H1 (cell line): Measurements from ENCODE around the gene ARHGAP8. TPM values are rescaled to one million over a fixed set of nuclear protein-coding genes. Genes with fewer than 3 reads are reported as not detected.

Source experiments
- CREB1 ChIP-seq: IDR thresholded peaks from 2 replicates; pipeline ENCODE4 v1.6.1; 2012; ENCODE audit warnings: inconsistent platforms
- EZH2 ChIP-seq: fragments of 200-600 bp; sonication (generic); IDR thresholded peaks from 2 replicates; pipeline ENCODE4 v1.7.1; 2012; ENCODE audit warnings: low read depth, mild to moderate bottlenecking, moderate library complexity, low read length, inconsistent platforms; ENCODE audit not compliant: severe bottlenecking
- PHF8 ChIP-seq: fragments of 200-600 bp; sonication (generic); conservative IDR thresholded peaks from 2 replicates; pipeline ENCODE4 v1.7.1; 2012; ENCODE audit warnings: low read depth, mild to moderate bottlenecking, inconsistent platforms, low read length, moderate library complexity
- RAD21 ChIP-seq, 2 experiments: IDR thresholded peaks in 1 of 2; conservative IDR thresholded peaks in 1 of 2; 2 replicates each; pipeline ENCODE4 v1.6.1; 2011; ENCODE audit warnings: low read depth in 2 of 2, low read length in 2 of 2, improper control_type of control experiment in 1 of 2, inconsistent platforms in 1 of 2, mild to moderate bottlenecking in 1 of 2, moderate library complexity in 1 of 2
- polyA plus RNA-seq, 7 experiments: library from polyadenylated mRNA; depleted of rRNA in 3 of 7; stranded (reverse) in 5 of 7; unstranded in 2 of 7; fragments of >200 nt in 5 of 7; fragments of 200-250 nt in 2 of 7; gene quantifications; 1 replicate in 5 of 7; 2 replicates in 1 of 7; 4 replicates in 1 of 7; pipeline versions ENCODE4 v1.2.1 to v1.2.3, GENCODE V29; 2011 to 2013; ENCODE audit warnings: missing spikeins in 2 of 7, mixed read lengths in 2 of 7
- total RNA-seq: library from RNA; stranded (reverse); fragmentation: NEBNext Ultra II Directional; extraction: Animal tissue kit (Norgen Biotek cat#: 25700); gene quantifications from 2 replicates; pipeline ENCODE4 v1.2.1, GENCODE V29; 2021

ARHGAP8 gene
- total and polyA plus RNA-seq, 2 of the 8 experiments (the other 6 are each of a cell fraction or from before 2014, with no cell fraction given), result 35.6 to 47.7 TPM

GRCh38 chr22:44891791-44892190, 139.4 kb downstream of the ARHGAP8 start (continued):
- no peak for TF ChIP-seq RAD21 (IDR thresholded peaks at IDR 0.05 in 1 of 2, conservative IDR thresholded peaks at IDR 0.05 in 1 of 2; ENCODE audit: low read depth in 2 of 2, low read length in 2 of 2)
- no peak for TF ChIP-seq PHF8
- TF ChIP-seq CREB1, result no peak
- TF ChIP-seq EZH2, result no peak
